Activated naive CD4-positive, alpha-beta T cell treated with anti-CD3 and anti-CD28 coated beads for 36 hours (primary cell): ENCODE measurements around the gene PQBP1. TPM values are rescaled to one million over a fixed set of nuclear protein-coding genes. Genes with fewer than 3 reads are reported as not detected.

Source experiments
- CTCF ChIA-PET: fragments of 350-600 bp; sonication (Branson Sonifier 250); formaldehyde crosslinking; loops from one replicate; lab custom pipeline; 2021; ENCODE audit warnings: antibody characterized with exemption; lab: Charles Lee
- DNase-seq: peaks from one replicate; pipeline ENCODE4 v3.0.0-alpha.2; 2020
- H3K27ac Mint-ChIP-seq: one replicate; pipeline ENCODE4 v1.8.0; 2021; ENCODE audit warnings: mild to moderate bottlenecking, mixed read lengths
- H3K27me3 Mint-ChIP-seq: one replicate; pipeline ENCODE4 v1.8.0; 2021; ENCODE audit warnings: low read depth, mixed read lengths
- H3K36me3 Mint-ChIP-seq: one replicate; pipeline ENCODE4 v1.8.0; 2021; ENCODE audit warnings: low read depth, mixed read lengths
- H3K4me1 Mint-ChIP-seq: one replicate; pipeline ENCODE4 v1.8.0; 2021; ENCODE audit warnings: low read depth, mixed read lengths
- H3K4me3 Mint-ChIP-seq: one replicate; pipeline ENCODE4 v1.8.0; 2021; ENCODE audit warnings: mild to moderate bottlenecking, moderate library complexity, mixed read lengths
- H3K9me3 Mint-ChIP-seq: one replicate; pipeline ENCODE4 v1.8.0; 2021; ENCODE audit warnings: mixed read lengths
- intact Hi-C: fragments of 100-400 bp; cut with micrococcal nuclease; formaldehyde crosslinking; loops from one replicate; pipeline ENCODE4 v1.15.1; 2023
- total RNA-seq, 2 experiments: library from RNA; stranded (reverse); gene quantifications; one replicate each; pipeline ENCODE4 v1.2.3, GENCODE V29; 2021

The PQBP1 gene
- total RNA-seq, 2 experiments from 2014 or later = 86.8 to 94.5 TPM

GRCh38 chrX:48945517-48946348 is 48.0 kb downstream of the PQBP1 start:
- H3K27me3 Mint-ChIP-seq = no peaks in the 10 kb centered on the region
- intact Hi-C loops = loop anchor here (1.0 to 5.0 kb wide), 4 partner anchors 8 to 297 kb away; partner anchors contain the start of gene SLC35A2
- H3K4me1 Mint-ChIP-seq = peaks cover 53% of the 10 kb centered on the region
- DNase-seq = peak; percentile 70
- H3K4me3 Mint-ChIP-seq = no peak overlapping the region
- no peaks in the 10 kb centered on the region for H3K9me3 Mint-ChIP-seq
- CTCF ChIA-PET = interaction anchor here (0.7 to 1.8 kb wide), 8 partner anchors 8 to 297 kb away, joined by 3 to 15 read pairs (median 4); partner anchors contain the start of gene SLC35A2
- H3K36me3 Mint-ChIP-seq = peaks cover 24% of the 10 kb centered on the region
- H3K27ac Mint-ChIP-seq = peak overlapping the region; percentile 83

- Mint-ChIP-seq H3K4me3 (no peak overlapping the region), H3K36me3 (peaks cover 6% of the 10 kb centered on the region), H3K27me3 (no peaks in the 10 kb centered on the region), H3K9me3 (no peaks in the 10 kb centered on the region), H3K27ac (no peak overlapping the region), H3K4me1 (peaks cover 49% of the 10 kb centered on the region)
- DNase-seq = no peak
- CTCF ChIA-PET = no interaction called here
- intact Hi-C loops = loop anchor here (5.0 kb wide), 1 partner anchor 36 kb away; the partner anchor contains the start of gene SLC35A2
Observed at GRCh38 chrX:48948589-48948988, 50.9 kb downstream of the PQBP1 start.

Other genes with a start within 250 kb of the PQBP1 start
- 10 to 100 TPM; 76.1 to 77.8 TPM for gene WAS, start 214.1 kb upstream of the PQBP1 start, total RNA-seq
- 10 to 100 TPM; 31.5 to 31.9 TPM for gene SUV39H1, start 201.2 kb upstream of the PQBP1 start, total RNA-seq
- not detected for gene GLOD5, start 136.2 kb upstream of the PQBP1 start, total RNA-seq
- gene GATA1, start 111.3 kb upstream of the PQBP1 start, total RNA-seq = not detected
- gene HDAC6, start 95.9 kb upstream of the PQBP1 start, total RNA-seq = 10 to 100 TPM; 91.1 to 99.4 TPM
- gene ERAS, start 71.4 kb upstream of the PQBP1 start, total RNA-seq = not detected
- gene PCSK1N, start 62.3 kb upstream of the PQBP1 start, total RNA-seq = 1 to 10 TPM; 1.7 to 1.9 TPM
- gene TIMM17B, start 162 bp upstream of the PQBP1 start, total RNA-seq = 10 to 100 TPM; 88.0 to 94.9 TPM
- gene SLC35A2, start 13.7 kb downstream of the PQBP1 start, total RNA-seq = 10 to 100 TPM; 23.9 to 26.7 TPM
- 100 to 1,000 TPM; 634 to 648 TPM for gene PIM2, start 21.1 kb downstream of the PQBP1 start, total RNA-seq
- gene OTUD5, start 59.7 kb downstream of the PQBP1 start, total RNA-seq = 10 to 100 TPM; 69.1 to 70.5 TPM
- 1 to 10 TPM; 2.1 to 2.7 TPM for gene KCND1, start 73.9 kb downstream of the PQBP1 start, total RNA-seq
- gene GRIPAP1, start 104.3 kb downstream of the PQBP1 start, total RNA-seq = 10 to 100 TPM; 64.8 to 73.1 TPM
- 10 to 100 TPM; 34.7 to 35.5 TPM for gene TFE3, start 145.4 kb downstream of the PQBP1 start, total RNA-seq
- 1 to 10 TPM; 2.1 to 2.2 TPM for gene CCDC120, start 161.1 kb downstream of the PQBP1 start, total RNA-seq
- gene PRAF2, start 176.1 kb downstream of the PQBP1 start, total RNA-seq = 10 to 100 TPM; 14.5 to 14.8 TPM
- 10 to 100 TPM; 17.9 to 22.5 TPM for gene WDR45, start 182.0 kb downstream of the PQBP1 start, total RNA-seq
- 10 to 100 TPM; 18.6 to 19.9 TPM for gene GPKOW, start 225.8 kb downstream of the PQBP1 start, total RNA-seq